Skin epidermis (tissue), 12 donors: Measurements from ENCODE around the gene FARS2.

Source experiments
- H3K27ac ChIP-seq, 21 experiments: fragments of 200-600 bp; sonication (generic) in 11 of 21; one replicate each; pipeline ENCODE4 v1.5.0; 2020; ENCODE audit warnings: mild to moderate bottlenecking in 3 of 21, inconsistent platforms in 2 of 21, moderate library complexity in 2 of 21
- H3K4me3 ChIP-seq, 7 experiments: fragments of 200-600 bp; sonication (generic) in 2 of 7; one replicate each; pipeline ENCODE4 v1.5.0; 2020; ENCODE audit warnings: inconsistent platforms in 2 of 7, mild to moderate bottlenecking in 2 of 7, moderate library complexity in 1 of 7

The FARS2 gene

GRCh38 chr6:5403609-5404008 is 142.3 kb downstream of the FARS2 start:
- no peak overlapping the region for H3K27ac ChIP-seq
- no peak overlapping the region for H3K4me3 ChIP-seq

- Histone ChIP-seq H3K4me3 (no peak overlapping the region), H3K27ac (no peak overlapping the region)
Observed at GRCh38 chr6:5405976-5406375, 144.7 kb downstream of the FARS2 start.

DNA sequence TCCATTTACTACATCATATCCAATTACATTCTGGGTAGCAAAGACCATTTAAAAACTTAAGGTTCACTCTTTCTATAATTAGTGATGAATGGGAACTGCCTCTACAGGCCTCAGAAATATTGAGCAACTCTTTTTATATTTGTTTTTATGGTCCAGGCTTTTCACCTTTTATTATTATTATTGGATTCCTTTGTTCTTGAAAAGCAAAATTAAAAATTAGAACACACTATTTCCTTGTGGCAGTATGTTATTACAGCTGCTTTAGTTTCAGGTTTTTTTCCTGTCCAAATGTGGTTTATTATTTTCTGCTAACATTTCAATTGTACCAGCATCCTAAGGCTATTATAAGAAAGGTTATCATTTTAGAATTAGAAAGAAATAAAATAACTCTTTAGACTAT is 150.1 kb downstream of the FARS2 start:
- Histone ChIP-seq H3K27ac (no peak overlapping the region), H3K4me3 (no peak overlapping the region)

DNA sequence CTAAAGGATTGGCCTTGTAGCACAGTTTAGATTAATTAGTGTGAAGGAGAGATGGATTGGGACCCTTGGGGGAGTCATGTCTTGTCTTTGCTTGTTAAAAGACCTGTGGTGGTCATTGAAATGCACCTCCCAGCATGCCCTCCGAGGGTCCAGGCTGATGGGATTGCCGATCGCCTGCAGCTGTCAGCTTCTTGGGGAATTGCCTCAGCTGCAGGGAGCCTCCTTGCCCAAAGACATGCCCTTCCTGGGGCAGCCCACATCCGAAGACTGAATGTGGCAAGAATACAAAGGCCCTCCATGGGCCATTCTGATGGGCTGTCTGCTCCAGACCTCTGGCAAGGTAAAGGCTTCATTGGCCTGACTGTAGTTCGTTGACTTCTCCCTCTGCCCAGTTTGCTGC is 150.7 kb downstream of the FARS2 start:
- Histone ChIP-seq H3K4me3 (no peak overlapping the region), H3K27ac (no peak overlapping the region)

GRCh38 chr6:5412663-5413062 is 151.3 kb downstream of the FARS2 start:
- Histone ChIP-seq H3K27ac (no peak overlapping the region), H3K4me3 (no peak overlapping the region)

- Histone ChIP-seq H3K4me3 (no peak overlapping the region), H3K27ac (no peak overlapping the region)
Observed at GRCh38 chr6:5416250-5416649, 154.9 kb downstream of the FARS2 start.

- H3K27ac ChIP-seq = no peak overlapping the region
- no peak overlapping the region for H3K4me3 ChIP-seq
Observed at GRCh38 chr6:5422321-5422915, 161.1 kb downstream of the FARS2 start.

DNA sequence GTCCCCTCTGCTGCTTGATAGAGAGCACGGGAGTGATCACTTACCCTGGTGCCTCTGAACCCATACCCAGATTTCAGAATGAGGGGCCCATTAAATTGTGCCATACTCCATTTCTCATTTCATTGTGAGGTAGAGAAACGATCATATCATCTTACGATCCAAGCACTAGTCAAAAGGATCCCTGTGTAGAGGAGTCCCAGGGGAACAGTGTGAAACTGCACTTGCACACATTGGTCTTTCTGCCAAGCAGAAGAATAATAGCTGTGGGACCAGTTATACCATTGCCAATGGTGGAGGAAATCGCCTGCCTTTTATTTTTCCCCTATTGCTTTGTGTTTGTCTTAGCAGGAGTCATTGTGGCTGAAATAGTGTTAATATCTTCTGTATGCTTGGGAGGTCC is 161.9 kb downstream of the FARS2 start:
- no peak overlapping the region for H3K4me3 ChIP-seq
- H3K27ac ChIP-seq = no peak overlapping the region

GRCh38 chr6:5424726-5425125 is 163.4 kb downstream of the FARS2 start:
- no peak overlapping the region for H3K27ac ChIP-seq
- no peak overlapping the region for H3K4me3 ChIP-seq

- H3K27ac ChIP-seq = no peak overlapping the region
- H3K4me3 ChIP-seq = no peak overlapping the region
Observed at GRCh38 chr6:5425267-5425666, 164.0 kb downstream of the FARS2 start.

GRCh38 chr6:5425797-5426196 is 164.5 kb downstream of the FARS2 start:
- no peak overlapping the region for H3K27ac ChIP-seq
- no peak overlapping the region for H3K4me3 ChIP-seq

DNA sequence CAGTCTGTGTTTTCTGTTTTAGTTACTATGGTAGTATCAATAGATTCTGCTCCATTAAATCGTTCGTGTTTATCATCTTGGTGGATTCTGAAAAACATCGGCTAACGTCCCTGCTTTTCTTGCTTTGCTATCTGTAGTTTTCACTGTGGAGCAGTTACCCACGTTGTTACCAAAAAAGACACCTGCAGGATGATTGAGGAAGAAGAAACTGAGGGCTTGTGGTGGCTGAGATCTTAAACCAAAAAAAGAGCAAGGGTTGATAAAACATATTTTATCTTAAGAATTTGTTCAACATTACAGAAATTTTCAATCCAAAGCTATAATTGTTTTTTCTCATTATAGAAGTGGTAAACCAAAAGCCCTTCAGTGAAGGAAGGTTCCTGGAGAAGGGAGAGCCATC is 166.3 kb downstream of the FARS2 start:
- H3K27ac ChIP-seq = no peak overlapping the region
- no peak overlapping the region for H3K4me3 ChIP-seq

DNA sequence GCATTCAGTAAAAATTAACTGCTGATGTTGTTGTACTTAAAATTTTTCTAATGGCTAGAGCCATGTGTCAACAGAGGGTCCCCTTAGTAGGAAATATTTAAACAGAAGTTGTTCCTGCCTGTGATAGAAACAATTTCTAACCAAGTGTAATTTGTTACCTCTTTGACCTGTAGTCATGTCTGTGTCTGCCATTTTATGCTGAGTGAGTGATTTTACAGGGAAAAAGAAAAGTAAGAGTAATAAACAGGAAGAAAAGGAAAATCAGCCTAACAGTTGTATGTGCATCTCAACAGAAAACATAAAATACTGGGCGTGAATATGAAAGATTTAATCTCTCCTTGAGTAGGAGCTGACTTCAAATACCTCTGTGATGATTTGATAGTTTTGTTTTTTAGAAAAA is 172.0 kb downstream of the FARS2 start:
- H3K27ac ChIP-seq = no peak overlapping the region
- no peak overlapping the region for H3K4me3 ChIP-seq

DNA sequence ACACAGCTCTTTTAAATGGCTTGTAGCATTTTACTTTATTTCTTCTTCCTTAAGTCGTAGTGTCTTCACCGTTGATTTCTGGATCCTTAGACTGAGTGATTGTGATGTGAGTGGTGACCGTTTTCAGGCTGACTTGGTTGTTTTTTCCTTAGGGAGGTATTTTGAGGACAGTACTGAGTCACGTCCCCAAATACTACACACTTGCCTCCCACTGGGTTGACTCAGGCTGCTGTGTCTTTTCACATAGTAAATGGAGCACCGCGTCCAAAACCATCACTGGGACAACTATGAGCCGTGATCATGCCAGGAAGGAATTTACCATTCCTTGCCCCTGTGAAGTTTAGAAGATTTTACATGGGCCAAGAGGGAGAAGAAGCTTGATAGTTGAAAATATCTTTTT is 174.1 kb downstream of the FARS2 start:
- Histone ChIP-seq H3K27ac (no peak overlapping the region), H3K4me3 (no peak overlapping the region)

- Histone ChIP-seq H3K27ac (no peak overlapping the region), H3K4me3 (no peak overlapping the region)
Observed at GRCh38 chr6:5438922-5439584, 177.7 kb downstream of the FARS2 start.

- H3K27ac ChIP-seq = no peak overlapping the region
- no peak overlapping the region for H3K4me3 ChIP-seq
Observed at GRCh38 chr6:5439749-5440148, 178.4 kb downstream of the FARS2 start.

DNA sequence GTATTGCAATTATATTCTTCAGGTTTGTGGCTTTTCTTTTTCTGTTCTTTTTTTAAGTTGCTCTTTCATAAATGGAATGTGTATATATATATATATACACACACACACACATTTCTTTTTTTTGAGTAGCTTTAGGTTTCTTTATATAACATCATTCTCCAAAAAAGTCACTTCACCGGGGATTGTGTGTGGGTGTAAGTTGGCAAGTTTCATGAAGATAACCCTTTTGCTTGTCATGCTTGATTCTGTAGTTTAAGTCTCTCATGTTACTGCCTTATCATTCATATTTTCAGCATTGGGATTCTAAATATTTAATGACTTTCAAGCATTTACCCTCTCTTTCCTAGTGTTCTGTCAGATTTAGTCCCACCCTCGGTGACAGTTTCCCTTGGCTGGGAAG is 181.0 kb downstream of the FARS2 start:
- Histone ChIP-seq H3K27ac (no peak overlapping the region), H3K4me3 (no peak overlapping the region)

DNA sequence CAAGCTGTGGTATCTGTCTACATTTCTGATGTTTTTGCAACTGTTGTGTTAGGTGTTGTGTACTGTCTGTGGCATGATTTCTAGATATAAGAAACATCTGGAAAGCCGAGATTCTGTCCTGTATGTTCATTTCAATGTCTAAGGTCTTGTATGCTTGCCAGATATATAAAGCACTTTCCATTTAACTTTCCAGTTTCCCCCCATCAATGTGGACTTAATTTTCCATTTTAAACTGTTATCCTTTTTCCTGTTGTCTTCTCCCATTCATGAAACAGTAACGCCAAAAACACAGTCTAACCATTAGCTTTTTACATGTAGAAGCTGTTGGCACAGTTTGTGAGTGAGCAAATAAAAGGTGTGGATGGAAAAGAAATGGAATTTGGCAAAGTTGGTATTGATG is 181.6 kb downstream of the FARS2 start:
- Histone ChIP-seq H3K27ac (no peak overlapping the region), H3K4me3 (no peak overlapping the region)

DNA sequence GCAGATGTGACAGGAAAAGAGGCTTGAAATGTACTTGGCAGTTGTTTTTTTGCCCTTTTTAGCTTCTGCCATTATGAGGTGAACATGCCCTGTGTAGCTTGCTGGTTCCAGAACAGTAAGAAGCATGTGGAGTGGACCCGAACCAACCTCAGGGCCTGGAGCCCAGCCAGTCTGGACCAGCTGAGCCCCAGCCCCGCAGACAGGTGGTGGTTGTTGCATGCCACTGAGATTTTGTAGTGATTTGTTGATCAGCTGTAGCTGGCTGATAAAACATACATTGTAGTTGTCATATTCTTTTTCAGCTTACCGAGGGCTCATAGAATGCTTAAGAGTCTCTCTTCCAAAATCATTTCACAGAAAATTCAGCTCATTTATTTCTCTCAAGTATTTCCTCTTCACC is 182.2 kb downstream of the FARS2 start:
- Histone ChIP-seq H3K27ac (no peak overlapping the region), H3K4me3 (no peak overlapping the region)

- Histone ChIP-seq H3K4me3 (no peak overlapping the region), H3K27ac (no peak overlapping the region)
Observed at GRCh38 chr6:5446362-5447075, 185.2 kb downstream of the FARS2 start.

GRCh38 chr6:5447921-5448320 is 186.6 kb downstream of the FARS2 start:
- Histone ChIP-seq H3K27ac (no peak overlapping the region), H3K4me3 (no peak overlapping the region)
